Prostate gland (tissue), 2 donors: ENCODE results near the gene LCORL. TPM values are rescaled to one million over a fixed set of nuclear protein-coding genes. Genes with fewer than 3 reads are reported as not detected.
A peak's percentile ranks its signal among the peaks of the same experiment; 100 is the strongest.

Source experiments
- DNase-seq: peaks from one replicate; pipeline ENCODE4 v3.0.0-alpha.2; 2019; ENCODE audit warnings: low spot score
- H3K27ac ChIP-seq, 2 donors: fragments of 200-600 bp; sonication (generic); 2 replicates each; pipeline ENCODE4 v1.5.1; 2017 to 2019
- H3K27me3 ChIP-seq: fragments of 200-600 bp; sonication (generic); replicated peaks from 2 replicates; pipeline ENCODE4 v1.5.1; 2019; ENCODE audit not compliant: insufficient read depth
- H3K36me3 ChIP-seq, 2 donors: fragments of 200-600 bp; sonication (generic); 1 replicate in 1 of 2; 2 replicates in 1 of 2; pipeline versions ENCODE4 v1.5.1 to v1.8.1; 2017 to 2019
- H3K4me1 ChIP-seq: fragments of 200-600 bp; sonication (generic); replicated peaks from 2 replicates; pipeline ENCODE4 v1.5.1; 2019
- H3K4me3 ChIP-seq, 2 donors: fragments of 200-600 bp; sonication (generic); 2 replicates each; pipeline ENCODE4 v1.5.1; 2017 to 2019
- H3K9me3 ChIP-seq: fragments of 200-600 bp; sonication (generic); 2 replicates; pipeline ENCODE4 v1.5.1; 2017
- POLR2A ChIP-seq: fragments of 450-650 bp; IDR thresholded peaks from one replicate; pipeline ENCODE4 v1.6.1; 2016; ENCODE audit warnings: antibody characterized with exemption, mild to moderate bottlenecking
- POLR2AphosphoS5 ChIP-seq: sonication (generic); formaldehyde crosslinking; IDR thresholded peaks from one replicate; pipeline ENCODE4 v1.6.1; 2017; ENCODE audit warnings: antibody characterized with exemption
- WGBS: methylation state at CpG from one replicate; pipeline ENCODE4 v1.1.5; 2018; 5-methylcytosine and 5-hydroxymethylcytosine counted together
- intact Hi-C: fragments of 100-400 bp; cut with DNase I; formaldehyde crosslinking; loops from one replicate; pipeline ENCODE4 v1.14.2; 2022
- total RNA-seq, 2 donors: library from RNA; depleted of rRNA; stranded (reverse); fragments of >200 nt; gene quantifications; one replicate each; pipeline ENCODE4 v1.1.0, GENCODE V29; 2016
- TF ChIP-seq, protein P1 (sequence below), 4 experiments: fragments of 200-600 bp in 2 of 4; fragments of 450-650 bp in 2 of 4; sonication (generic) in 2 of 4; IDR thresholded peaks; 1 replicate in 3 of 4; 2 replicates in 1 of 4; pipeline ENCODE4 v1.5.1; 2016 to 2019; ENCODE audit warnings: antibody characterized with exemption in 4 of 4, mild to moderate bottlenecking in 2 of 4, moderate library complexity in 2 of 4

The LCORL gene
- 10 to 100 TPM; 17.8 to 34.5 TPM for total RNA-seq

DNA sequence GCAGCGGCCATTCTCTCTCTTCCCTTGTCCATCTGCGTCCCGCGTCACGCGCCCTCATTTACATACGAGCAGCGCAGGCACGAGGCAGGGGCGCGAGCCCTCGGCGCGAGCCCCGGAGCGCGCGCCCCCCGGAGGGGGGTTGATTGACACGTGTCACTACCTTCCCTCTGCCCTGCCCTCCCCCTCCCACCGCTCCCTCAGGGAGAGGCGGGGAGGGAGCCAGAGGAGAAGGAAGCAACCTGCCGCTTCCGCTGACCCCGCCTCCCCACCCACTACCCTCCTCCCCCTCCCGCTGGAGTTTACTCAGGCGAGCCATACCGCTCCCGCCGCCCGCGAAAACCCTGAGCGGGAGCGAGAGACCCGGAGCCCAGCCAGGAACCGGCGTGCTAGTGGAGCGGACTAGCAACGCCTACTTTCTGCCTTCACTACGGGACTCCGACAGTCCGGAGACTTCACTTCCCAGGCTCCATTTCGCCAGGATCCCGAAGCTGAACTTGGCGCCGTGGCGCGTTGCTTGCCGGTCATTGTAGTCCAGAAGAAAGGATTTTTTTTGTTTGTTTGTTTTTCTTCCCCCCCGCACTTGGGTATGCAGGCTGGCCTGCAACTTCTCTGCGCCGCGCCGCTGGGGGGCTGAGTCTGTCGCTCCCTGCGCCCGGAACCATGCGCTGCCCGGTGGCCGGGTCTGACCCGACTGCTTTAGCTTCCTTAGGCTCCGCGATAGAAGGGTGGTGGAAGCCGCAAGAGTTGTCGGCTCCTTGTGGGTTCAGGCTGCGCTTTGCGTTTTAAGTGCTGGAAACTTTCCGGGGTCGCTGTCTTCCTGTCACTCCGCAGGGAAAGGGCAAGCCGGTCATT, at the start of gene LCORL:
TSS of gene LCORL (minus strand) at position 36 of the 852 bp plus-strand sequence. CDS start at position 32, 4 bp downstream.
- H3K4me1 ChIP-seq = no peaks in the 10 kb centered on the region
- TF ChIP-seq POLR2A (peak; percentile 73), POLR2AphosphoS5 (peak; percentile 81)
- TF ChIP-seq, protein P1, sequence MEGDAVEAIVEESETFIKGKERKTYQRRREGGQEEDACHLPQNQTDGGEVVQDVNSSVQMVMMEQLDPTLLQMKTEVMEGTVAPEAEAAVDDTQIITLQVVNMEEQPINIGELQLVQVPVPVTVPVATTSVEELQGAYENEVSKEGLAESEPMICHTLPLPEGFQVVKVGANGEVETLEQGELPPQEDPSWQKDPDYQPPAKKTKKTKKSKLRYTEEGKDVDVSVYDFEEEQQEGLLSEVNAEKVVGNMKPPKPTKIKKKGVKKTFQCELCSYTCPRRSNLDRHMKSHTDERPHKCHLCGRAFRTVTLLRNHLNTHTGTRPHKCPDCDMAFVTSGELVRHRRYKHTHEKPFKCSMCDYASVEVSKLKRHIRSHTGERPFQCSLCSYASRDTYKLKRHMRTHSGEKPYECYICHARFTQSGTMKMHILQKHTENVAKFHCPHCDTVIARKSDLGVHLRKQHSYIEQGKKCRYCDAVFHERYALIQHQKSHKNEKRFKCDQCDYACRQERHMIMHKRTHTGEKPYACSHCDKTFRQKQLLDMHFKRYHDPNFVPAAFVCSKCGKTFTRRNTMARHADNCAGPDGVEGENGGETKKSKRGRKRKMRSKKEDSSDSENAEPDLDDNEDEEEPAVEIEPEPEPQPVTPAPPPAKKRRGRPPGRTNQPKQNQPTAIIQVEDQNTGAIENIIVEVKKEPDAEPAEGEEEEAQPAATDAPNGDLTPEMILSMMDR (IDR thresholded peaks at IDR 0.05) = peak in 1 of 4 experiments; percentile 25
- no peaks in the 10 kb centered on the region for H3K9me3 ChIP-seq
- H3K36me3 ChIP-seq = no peaks in the 10 kb centered on the region
- intact Hi-C loops = loop anchor here (2.0 kb wide), 1 partner anchor 211 kb away; the partner anchor contains the start of genes DCAF16 and NCAPG
- WGBS = under 1% methylated on average over 69 of the region's 71 CpGs
- H3K27me3 ChIP-seq = no peaks in the 10 kb centered on the region
- DNase-seq = peak; percentile 93
- H3K4me3 ChIP-seq = peak within 1 kb of the TSS; percentile 91 to 96
- H3K27ac ChIP-seq = peak within 1 kb of the TSS; percentile 85 to 93

DNA sequence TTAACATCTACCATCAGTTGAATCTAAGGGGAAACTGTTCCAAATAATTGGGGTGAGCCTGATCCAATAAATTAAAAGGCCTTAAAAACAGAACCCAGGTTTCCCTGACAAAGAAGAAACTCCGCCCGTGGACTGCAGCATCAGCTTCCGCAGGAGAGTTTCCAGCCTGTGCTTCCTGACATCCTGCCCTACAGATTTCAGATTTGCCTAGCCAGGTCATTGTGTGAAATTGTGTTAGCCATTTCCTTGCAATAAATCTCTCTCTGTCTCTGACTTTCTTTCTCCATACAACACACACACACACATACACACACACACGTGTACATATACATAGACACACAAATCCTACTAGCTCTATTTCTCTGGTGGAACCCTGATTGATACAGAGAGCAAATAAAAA, 48.3 kb upstream of the LCORL start:
- no peaks in the 10 kb centered on the region for H3K27me3 ChIP-seq
- H3K27ac ChIP-seq = no peak overlapping the region
- no peaks in the 10 kb centered on the region for H3K36me3 ChIP-seq
- WGBS = 73% methylated on average over 4 of the region's 4 CpGs
- H3K4me1 ChIP-seq = no peaks in the 10 kb centered on the region
- H3K9me3 ChIP-seq = no peaks in the 10 kb centered on the region
- DNase-seq = no peak
- TF ChIP-seq POLR2A (no peak), POLR2AphosphoS5 (no peak)
- TF ChIP-seq, protein P1 (IDR thresholded peaks at IDR 0.05) = no peak
- intact Hi-C loops = no loop called here
- no peak overlapping the region for H3K4me3 ChIP-seq

GRCh38 chr4:18067031-18067430, 45.5 kb upstream of the LCORL start:
- Histone ChIP-seq H3K4me3 (no peak overlapping the region), H3K36me3 (no peaks in the 10 kb centered on the region), H3K27ac (no peak overlapping the region), H3K27me3 (no peaks in the 10 kb centered on the region), H3K9me3 (no peaks in the 10 kb centered on the region), H3K4me1 (no peaks in the 10 kb centered on the region)
- 81% methylated on average over 2 of the region's 2 CpGs for WGBS
- no peak for DNase-seq
- no peak for TF ChIP-seq POLR2AphosphoS5
- TF ChIP-seq POLR2A = no peak
- TF ChIP-seq, protein P1 (IDR thresholded peaks at IDR 0.05) = no peak
- intact Hi-C loops = no loop called here

DNA sequence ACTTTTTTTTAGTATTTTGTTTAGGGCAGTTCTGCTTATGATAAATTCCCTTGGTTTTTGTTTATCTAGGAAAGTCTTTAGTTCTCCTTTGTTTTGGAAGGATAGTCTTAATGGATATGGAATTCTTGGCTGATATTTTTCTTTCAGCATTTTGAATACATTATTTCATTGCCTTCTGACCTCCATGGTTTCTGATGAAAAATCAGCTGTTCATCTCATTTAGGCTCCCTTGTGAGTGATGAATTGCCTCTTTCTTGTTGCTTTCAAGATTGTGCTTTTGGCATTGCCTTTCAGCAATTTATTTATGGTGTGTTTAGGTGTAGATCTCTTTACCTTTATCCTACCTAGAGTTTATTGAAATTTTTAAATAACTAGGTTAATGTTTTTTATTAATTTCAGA, 41.5 kb upstream of the LCORL start:
- Histone ChIP-seq H3K4me3 (no peak overlapping the region), H3K27ac (no peak overlapping the region), H3K4me1 (no peaks in the 10 kb centered on the region), H3K36me3 (no peaks in the 10 kb centered on the region), H3K9me3 (no peaks in the 10 kb centered on the region), H3K27me3 (no peaks in the 10 kb centered on the region)
- DNase-seq = no peak
- TF ChIP-seq POLR2AphosphoS5 = no peak
- no peak for TF ChIP-seq POLR2A
- TF ChIP-seq, protein P1 (IDR thresholded peaks at IDR 0.05) = no peak
- intact Hi-C loops = no loop called here
